ENCODE data around the gene COMP.

The COMP gene

DNA sequence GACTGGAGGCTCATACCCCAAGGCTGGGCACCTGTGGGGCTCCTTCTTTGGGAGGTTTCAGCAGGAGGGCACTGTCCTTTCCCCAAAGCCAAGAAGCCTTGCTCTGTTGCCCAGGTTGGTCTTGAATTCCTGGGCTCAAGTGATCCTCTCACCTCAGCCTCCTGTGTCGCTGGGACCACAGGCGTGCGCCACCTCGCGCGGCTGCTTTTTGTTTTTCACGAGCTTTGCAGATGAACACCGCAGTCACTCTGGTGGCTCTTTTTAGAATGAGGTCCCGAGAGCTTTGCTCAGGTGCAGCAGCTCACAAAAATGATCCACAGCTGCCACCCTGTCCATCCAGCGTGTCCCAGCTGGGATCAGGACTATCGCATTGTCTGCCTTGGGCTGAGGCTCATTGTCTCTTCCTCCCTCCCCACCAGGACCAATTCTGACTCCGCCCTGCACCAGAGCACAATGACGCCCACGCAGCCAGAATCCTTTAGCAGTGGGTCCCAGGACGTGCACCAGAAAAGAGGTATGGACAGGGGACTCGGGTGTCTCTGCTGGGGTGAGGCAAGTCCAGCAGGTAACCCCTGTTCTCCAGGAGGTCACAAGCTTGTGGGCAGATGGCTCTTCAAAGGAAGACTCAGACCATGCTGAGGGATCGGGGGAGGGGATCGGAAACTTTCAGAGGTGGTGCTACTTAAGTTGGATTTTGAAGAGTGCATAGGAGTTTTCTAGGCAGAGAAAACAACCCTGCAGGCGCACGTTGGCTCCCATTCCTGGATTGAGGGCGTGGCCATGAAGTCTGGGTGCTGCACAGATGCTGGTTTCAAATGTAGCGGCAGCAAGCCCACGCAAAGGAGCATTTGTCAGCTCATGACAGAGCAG, 41.5 kb downstream of the COMP start:
- TF ChIP-seq, protein P1, sequence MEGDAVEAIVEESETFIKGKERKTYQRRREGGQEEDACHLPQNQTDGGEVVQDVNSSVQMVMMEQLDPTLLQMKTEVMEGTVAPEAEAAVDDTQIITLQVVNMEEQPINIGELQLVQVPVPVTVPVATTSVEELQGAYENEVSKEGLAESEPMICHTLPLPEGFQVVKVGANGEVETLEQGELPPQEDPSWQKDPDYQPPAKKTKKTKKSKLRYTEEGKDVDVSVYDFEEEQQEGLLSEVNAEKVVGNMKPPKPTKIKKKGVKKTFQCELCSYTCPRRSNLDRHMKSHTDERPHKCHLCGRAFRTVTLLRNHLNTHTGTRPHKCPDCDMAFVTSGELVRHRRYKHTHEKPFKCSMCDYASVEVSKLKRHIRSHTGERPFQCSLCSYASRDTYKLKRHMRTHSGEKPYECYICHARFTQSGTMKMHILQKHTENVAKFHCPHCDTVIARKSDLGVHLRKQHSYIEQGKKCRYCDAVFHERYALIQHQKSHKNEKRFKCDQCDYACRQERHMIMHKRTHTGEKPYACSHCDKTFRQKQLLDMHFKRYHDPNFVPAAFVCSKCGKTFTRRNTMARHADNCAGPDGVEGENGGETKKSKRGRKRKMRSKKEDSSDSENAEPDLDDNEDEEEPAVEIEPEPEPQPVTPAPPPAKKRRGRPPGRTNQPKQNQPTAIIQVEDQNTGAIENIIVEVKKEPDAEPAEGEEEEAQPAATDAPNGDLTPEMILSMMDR (IDR thresholded peaks at IDR 0.05; ENCODE audit: low read depth, low read length): no peak
- TF ChIP-seq EZH2phosphoT487 (IDR thresholded peaks at IDR 0.05; ENCODE audit: low read depth): no peak
- no peaks in the 10 kb centered on the region for H3K27me3 ChIP-seq (ENCODE audit: low read depth, low read length)
- peaks cover 3% of the 10 kb centered on the region for H3K36me3 ChIP-seq (replicated peaks; ENCODE audit: low read depth, low read length)
- no peak overlapping the region for H3K4me3 ChIP-seq (ENCODE audit: low read length)
- no peak overlapping the region for H3K9ac ChIP-seq (ENCODE audit: low read length)
- H3K9me3 ChIP-seq (ENCODE audit: insufficient read depth, low read length): no peaks in the 10 kb centered on the region
- H3K4me1 ChIP-seq (ENCODE audit: low read length): no peaks in the 10 kb centered on the region
- no peaks in the 10 kb centered on the region; the same call in 1 of the 2 replicates for H4K20me1 ChIP-seq (ENCODE audit: insufficient read depth, low read length)
- no peak overlapping the region for H3K27ac ChIP-seq (ENCODE audit: low read length)
- no peaks in the 10 kb centered on the region for H3K79me2 ChIP-seq (ENCODE audit: low read length)
- H3K4me2 ChIP-seq (ENCODE audit: low read length): no peak overlapping the region
- H2AFZ ChIP-seq (ENCODE audit: low read depth, low read length): no peak overlapping the region

- no peaks in the 10 kb centered on the region for H3K9me3 ChIP-seq (ENCODE audit: insufficient read depth, low read length)
- no peaks in the 10 kb centered on the region for H3K4me1 ChIP-seq (ENCODE audit: low read length)
Measured at GRCh38 chr19:18746401-18747325, 44.4 kb downstream of the COMP start.

GRCh38 chr19:18745931-18746330, 45.2 kb downstream of the COMP start:
- Histone ChIP-seq H3K27ac (ENCODE audit: low read length) (no peak overlapping the region), H3K4me1 (ENCODE audit: low read length) (no peaks in the 10 kb centered on the region)

More at GRCh38 chr19:18746401-18747325, 44.4 kb downstream of the COMP start:
- H3K9ac ChIP-seq (ENCODE audit: low read length): no peak overlapping the region
- H3K79me2 ChIP-seq (ENCODE audit: low read length): no peaks in the 10 kb centered on the region
- no peak overlapping the region for H3K4me2 ChIP-seq (ENCODE audit: low read length)
- H3K4me3 ChIP-seq (ENCODE audit: low read length): no peak overlapping the region
- no peak overlapping the region for H3K27ac ChIP-seq (ENCODE audit: low read length)
- TF ChIP-seq, protein P1 (IDR thresholded peaks at IDR 0.05; ENCODE audit: low read depth, low read length): no peak
- TF ChIP-seq EZH2phosphoT487 (IDR thresholded peaks at IDR 0.05; ENCODE audit: low read depth): no peak
- H3K27me3 ChIP-seq (ENCODE audit: low read depth, low read length): no peaks in the 10 kb centered on the region
- H3K36me3 ChIP-seq (replicated peaks; ENCODE audit: low read depth, low read length): no peaks in the 10 kb centered on the region
- no peak overlapping the region for H2AFZ ChIP-seq (ENCODE audit: low read depth, low read length)
- H4K20me1 ChIP-seq (ENCODE audit: insufficient read depth, low read length): peaks cover 16% of the 10 kb centered on the region

More at GRCh38 chr19:18745931-18746330, 45.2 kb downstream of the COMP start:
- Histone ChIP-seq H3K4me2 (ENCODE audit: low read length) (no peak overlapping the region), H3K27me3 (ENCODE audit: low read depth, low read length) (no peaks in the 10 kb centered on the region), H3K36me3 (replicated peaks; ENCODE audit: low read depth, low read length) (no peaks in the 10 kb centered on the region), H3K9me3 (ENCODE audit: insufficient read depth, low read length) (no peaks in the 10 kb centered on the region), H3K79me2 (ENCODE audit: low read length) (no peaks in the 10 kb centered on the region), H3K4me3 (ENCODE audit: low read length) (no peak overlapping the region), H4K20me1 (ENCODE audit: insufficient read depth, low read length) (peaks cover 16% of the 10 kb centered on the region), H3K9ac (ENCODE audit: low read length) (no peak overlapping the region), H2AFZ (ENCODE audit: low read depth, low read length) (no peak overlapping the region)
- TF ChIP-seq EZH2phosphoT487 (IDR thresholded peaks at IDR 0.05; ENCODE audit: low read depth): no peak
- TF ChIP-seq, protein P1 (IDR thresholded peaks at IDR 0.05; ENCODE audit: low read depth, low read length): no peak
